GM10847 (cell line): ENCODE data around the gene OTUD7B.

Experiments
- POLR2A ChIP-seq: IDR thresholded peaks from 2 replicates; pipeline ENCODE4 v1.6.1; 2011; ENCODE audit not compliant: insufficient read length; ENCODE audit errors: extremely low read depth

Gene OTUD7B

DNA sequence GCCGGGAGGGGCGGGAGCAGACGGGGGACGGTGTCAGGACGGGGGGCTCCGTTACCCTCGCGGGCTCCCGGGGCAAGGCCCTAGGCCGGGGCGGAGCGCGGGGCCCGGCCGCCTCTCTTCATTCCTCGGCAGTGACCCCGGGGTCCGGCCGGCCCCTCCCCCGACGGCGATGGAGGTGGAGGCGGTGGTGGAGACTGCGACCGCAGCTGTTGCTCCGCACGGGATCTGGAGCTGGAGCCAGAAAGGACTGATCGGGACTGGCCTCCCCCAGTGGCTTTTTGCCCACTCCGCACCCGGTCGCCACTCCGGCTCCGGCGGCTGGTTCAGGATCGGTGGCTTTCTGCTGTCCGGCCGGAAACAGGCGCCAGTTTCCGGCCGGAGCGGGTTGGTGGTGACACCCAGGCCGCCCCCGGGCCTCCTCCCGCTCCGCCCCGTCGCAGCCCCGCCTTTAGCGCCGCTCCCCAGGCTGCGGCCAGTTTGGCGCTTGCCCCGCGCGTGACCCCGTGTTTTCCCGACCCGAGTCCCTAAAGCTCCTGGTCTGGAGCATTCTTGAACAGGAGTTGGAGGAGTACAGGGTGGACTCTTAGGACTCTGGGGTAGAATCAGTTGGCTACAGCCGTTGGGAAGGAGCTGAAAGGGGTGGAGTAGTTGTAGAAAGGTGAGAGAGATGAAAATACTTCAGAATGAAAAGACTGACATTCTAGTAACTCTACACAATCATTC lies at the start of gene OTUD7B:
Gene OTUD7B, minus strand, starts transcription at position 334 of the 723 bp plus-strand sequence. CDS start 33,216 bp downstream, outside the sequence.
- TF ChIP-seq POLR2A = peak; percentile 54

DNA sequence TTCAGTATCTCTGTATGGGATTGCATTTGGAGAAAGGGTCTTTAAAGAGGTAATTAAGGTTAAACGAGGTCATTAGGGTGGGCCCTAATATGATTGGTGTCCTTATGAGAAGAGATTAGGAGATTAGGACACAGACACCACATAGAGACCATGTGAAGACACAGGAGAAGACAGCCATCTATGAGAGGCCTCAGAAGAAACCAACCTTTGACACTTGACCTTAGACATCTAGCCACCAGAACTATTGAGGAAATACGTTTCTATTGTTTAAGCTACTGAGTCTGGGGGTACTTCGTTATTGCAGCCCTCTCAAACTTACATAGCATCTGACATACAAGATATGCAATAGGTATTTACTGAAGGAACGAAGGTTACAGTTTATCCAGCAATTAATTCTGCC lies 49.7 kb upstream of the OTUD7B start:
- no peak for TF ChIP-seq POLR2A

DNA sequence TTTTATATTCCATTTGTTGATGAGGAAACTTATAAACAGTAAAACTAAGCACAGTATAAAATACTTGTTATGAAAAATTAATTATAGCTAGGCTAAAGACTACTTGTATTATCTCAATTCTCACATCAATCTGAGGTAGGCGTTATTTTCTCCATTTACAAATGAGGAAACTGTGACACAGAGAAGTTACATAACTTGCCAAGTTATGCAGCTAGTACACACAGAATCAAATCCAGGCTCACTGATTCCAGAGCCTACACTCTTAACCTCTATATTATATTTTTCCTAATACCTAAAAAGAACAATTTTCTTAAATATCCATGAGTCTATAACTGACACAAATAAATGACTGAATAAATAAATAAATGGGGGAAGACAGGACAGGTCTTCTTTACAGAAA lies 45.9 kb upstream of the OTUD7B start:
- no peak for TF ChIP-seq POLR2A

DNA sequence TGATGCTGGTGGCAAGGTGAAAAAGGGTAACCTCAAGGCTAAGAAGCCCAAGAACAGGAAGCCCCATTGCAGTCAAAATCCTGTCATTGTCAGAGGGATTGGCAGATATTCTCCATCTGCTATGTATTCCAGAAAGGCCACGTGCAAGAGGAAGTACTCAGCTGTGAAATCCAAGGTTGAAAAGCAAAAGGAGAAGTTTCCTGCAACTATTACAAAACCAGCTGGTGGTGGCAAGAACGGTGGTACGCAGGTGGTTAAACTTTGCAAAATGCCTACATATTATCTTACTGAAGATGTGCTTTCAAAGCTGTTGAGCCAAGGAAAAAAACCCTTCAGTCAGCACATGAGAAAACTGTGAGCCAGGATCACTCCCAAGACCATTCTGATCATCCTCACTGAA lies 43.4 kb upstream of the OTUD7B start:
- no peak for TF ChIP-seq POLR2A

DNA sequence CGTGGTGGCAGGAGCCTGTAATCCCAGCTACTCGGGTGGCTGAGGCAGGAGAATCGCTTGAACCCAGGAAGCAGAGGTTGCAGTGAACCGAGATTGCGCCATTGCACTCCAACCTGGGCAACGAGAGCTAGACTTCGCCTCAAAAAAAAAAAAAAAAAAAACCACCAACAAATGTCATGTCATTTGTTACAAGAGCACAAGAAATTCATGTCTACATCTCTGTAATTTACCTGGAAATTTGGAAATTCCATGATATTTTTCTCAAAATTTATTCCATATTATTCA lies 40.5 kb upstream of the OTUD7B start:
- TF ChIP-seq POLR2A = no peak

DNA sequence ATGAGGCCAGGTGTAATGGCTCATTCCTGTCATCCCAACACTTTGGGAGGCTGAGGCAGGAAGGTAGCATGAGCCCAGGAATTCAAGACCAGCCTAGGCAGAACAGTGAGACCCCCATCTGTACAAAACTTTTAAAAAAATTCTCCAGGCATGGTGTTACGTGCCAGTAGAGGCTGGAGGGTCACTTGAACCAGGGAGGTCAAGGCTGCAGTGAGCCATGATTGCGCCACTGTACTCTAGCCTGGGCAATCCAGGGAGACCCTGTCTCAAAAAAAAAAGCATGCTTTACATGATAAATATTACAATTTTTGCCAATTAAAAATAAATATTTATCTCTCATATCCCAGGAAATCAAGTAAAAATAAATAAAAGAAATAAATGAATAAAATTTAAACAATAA lies 39.4 kb upstream of the OTUD7B start:
- no peak for TF ChIP-seq POLR2A

DNA sequence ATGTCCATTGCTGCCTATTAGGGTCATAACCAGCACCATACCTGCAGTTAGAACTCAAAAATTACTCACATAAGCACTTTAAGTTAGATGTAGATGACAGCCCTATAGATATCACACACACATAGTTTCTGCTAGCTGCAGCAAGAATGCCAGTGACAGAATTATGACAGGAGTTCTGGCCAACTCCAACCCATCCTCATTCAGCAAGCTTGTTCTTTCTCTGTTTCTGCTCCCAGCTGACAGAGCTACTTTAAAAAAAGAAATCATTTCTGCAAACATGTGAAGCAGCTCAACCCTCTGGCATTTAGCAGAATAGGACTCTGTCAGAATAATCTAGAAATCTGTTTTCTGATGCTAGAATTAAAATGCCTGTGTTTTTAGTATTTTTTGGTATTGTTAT lies 23.8 kb upstream of the OTUD7B start:
- no peak for TF ChIP-seq POLR2A

DNA sequence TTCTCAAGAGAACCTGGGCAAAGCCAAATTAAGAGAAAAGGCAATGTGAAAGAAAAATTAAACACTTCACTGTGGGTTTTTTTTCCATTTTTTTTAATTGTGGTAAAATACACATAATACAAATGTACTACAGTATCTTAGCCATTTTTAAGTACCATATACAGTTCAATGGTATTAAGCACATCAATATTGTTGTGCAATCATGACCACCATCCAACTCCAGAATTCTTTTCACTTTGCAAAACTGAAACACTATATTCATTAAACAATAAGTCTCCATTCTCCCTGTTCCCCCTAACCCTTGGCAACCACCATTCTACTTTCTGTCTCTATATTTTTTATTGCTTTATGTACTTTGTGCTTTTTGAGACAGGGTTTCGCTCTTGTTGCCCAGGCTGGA lies 17.8 kb upstream of the OTUD7B start:
- TF ChIP-seq POLR2A = no peak

DNA sequence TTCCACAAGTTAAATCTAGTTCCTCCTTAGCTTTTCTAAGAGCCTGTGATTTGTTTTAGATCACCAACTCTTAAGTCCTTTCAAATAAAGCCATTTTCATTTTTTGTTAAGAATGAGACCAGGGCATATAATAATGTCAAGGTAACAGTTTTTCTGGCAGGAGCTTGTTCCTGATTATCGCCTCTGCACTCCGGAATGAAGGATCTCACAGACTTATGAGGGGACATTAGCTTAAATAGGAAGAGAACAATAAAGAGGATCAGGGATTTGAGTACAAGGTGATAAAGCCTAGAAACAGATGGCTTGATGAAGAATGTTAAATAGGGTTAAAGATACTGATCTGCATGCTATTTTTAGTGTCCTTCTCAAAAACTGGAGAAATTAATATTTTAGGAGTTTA lies 13.6 kb upstream of the OTUD7B start:
- no peak for TF ChIP-seq POLR2A

DNA sequence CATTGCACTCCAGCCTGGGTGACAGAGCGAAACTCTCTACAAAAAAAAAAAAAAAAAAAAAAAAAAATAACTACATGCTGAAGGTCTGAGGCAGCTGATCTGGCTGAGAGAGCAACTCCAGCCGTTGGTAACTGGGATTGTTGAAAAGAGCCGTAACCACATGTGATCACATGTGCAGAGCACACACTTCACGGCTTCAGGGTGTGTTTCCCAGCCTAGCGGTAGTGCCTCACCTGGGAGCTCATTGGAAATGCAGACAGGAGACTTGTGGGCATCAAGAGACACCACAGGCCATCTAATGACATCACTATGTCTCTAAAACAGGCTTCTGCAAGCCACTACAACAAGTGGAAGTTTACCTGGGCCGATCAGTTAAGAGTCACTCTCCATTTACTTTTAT lies 11.8 kb upstream of the OTUD7B start:
- TF ChIP-seq POLR2A = no peak

DNA sequence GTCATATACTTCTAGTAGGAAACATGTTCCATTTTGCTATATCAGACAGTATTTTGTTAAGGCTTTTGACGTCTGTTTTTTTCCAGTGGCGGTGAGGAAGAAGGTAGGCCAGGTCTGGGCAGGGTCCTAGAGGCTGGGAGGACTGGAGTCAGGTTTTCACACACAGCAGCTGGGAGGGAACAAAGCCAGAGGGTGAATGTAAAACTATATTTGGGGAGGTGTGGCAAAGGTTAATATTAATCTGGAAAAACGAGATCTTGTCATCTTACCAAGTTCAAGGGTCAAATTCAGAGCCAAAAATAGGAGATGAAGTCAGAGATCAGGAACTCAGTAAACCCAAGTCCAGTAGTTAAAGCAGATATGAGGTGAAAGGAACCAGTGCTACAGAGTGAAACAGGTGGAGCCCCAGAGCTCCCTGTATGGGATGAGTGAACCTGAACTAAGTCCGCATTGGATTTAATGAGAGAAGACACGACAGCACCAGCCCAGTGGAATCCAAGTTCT lies 10.7 kb upstream of the OTUD7B start:
- TF ChIP-seq POLR2A = no peak

DNA sequence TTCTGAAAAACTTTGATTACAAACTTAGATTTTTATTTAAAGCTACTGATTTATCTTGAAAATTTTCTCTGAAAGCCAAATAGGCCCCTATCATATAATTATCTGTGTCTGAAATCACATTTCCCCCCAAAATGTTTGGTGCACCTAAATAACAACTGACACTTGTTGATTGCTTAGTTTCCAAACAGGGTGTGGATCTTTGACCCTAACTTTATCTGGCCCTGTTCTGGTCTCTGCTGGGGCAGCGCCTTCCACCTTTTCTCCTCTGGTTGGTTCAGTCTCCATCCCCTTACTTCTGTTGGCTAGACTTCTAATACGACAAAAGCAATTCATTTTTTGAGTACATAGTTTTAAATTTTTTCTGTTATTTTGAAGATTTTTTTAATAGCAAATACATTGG lies 10.2 kb upstream of the OTUD7B start:
- no peak for TF ChIP-seq POLR2A

DNA sequence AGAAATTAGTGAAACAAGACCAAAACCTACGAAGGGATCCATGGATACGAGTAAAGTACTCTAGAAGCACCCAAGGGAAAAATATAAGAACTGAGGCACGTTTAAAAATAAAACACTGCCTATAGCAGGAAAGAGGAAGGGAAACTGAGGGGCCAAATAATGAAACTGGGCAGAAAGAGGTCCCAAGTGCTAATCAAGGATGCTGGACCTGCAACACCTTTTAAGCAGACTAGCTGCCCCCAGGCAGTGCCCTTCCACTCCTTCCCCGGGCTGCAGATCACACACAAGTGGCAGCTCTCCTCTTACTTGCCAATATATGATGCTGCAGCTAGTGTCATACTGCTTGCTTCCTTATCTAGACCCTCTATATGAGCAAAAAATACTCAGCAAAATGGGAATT lies 7.6 kb upstream of the OTUD7B start:
- TF ChIP-seq POLR2A = no peak

DNA sequence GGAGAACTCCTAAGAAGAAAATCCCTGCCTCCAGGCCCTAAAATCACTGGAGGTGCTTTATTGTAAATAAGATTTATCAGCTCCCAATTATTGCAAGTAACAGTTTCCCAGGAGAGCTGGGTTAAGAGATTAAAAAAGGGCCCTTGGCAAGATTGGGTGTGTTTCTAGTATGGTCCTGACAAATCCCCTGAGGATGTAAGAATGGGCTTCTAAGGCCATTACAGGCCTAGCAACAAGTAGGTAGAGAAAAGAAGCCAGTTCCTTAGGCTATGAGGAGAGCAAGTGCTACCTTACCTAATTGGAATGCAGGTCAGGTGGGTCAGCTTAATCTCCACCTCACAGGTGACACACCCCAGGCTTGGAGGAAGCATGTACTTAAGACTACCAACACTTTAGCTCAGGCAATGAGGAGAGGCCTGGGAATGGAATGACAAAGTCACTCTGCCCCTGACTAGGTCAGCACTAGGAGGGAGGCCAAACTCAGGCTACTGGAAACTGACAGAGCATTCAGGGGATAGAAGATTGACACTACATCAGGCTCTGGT lies 6.8 kb upstream of the OTUD7B start:
- no peak for TF ChIP-seq POLR2A

DNA sequence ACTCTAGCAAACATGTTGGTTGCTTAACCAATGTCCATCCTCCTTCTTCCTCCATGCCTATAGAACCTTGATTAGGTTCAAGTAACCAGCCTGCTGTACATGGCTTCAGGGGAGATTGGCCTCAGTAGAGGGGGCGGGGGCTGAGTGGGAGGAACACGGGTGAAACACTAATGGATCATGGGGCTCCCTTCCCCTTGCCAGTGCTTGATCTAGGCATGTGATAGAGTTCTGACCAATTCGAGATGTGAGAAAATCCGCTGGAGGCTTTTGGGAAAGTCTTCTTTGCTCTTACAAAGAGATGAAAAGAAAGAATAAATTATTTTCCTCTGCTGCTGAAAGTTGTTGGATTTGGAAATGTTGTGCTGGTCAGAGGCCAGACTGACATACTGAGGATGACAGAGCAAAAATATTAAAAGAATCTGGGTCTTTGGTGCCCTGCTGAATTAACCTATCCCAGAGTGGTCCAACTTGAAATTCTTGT lies 5.2 kb upstream of the OTUD7B start:
- TF ChIP-seq POLR2A = no peak

DNA sequence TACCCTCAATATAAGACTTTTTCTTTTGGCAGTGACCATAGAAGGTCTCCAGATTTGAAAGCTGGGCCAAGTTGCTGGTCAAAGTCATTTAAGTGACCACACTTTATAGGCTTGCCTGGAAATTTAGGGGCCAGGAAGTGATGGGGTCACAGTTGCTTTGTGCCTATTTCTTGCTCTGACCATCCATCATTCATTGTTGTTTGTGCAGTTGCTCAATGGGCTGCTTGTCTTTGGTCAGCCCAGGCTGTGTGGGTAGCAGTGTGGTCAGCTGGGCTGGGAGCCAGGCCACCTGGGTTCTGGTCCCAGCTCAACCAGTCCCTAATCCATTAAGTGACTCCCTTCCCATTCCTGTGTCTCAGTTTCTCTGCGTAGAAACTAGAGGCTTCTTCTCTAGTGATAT lies 2.1 kb upstream of the OTUD7B start:
- TF ChIP-seq POLR2A = no peak
